22Rv1 (cell line): ENCODE measurements around the gene F13A1.

Experiments used
- CTCF ChIP-seq: fragments of 450-650 bp; IDR thresholded peaks from 2 replicates; pipeline ENCODE4 v1.5.1; 2017; ENCODE audit warnings: mild to moderate bottlenecking
- ZFX ChIP-seq: fragments of 450-650 bp; IDR thresholded peaks from 2 replicates; pipeline ENCODE4 v1.6.1; 2017; ENCODE audit warnings: antibody characterized with exemption, borderline replicate concordance

GRCh38 chr6:6314596-6314995 lies 5.9 kb downstream of the F13A1 start:
- TF ChIP-seq CTCF (no peak), ZFX (no peak)
